NT2/D1 (cell line): ENCODE results near the gene CFAP61.

ENCODE experiments used
- YY1 ChIP-seq: IDR thresholded peaks from 2 replicates; pipeline ENCODE4 v1.6.1; 2011; ENCODE audit not compliant: insufficient read length, insufficient read depth
- ZNF274 ChIP-seq: IDR thresholded peaks from 2 replicates; pipeline ENCODE4 v1.6.1; 2011; ENCODE audit warnings: mild to moderate bottlenecking, low read depth, low read length

GRCh38 chr20:20070871-20071726, 18.8 kb downstream of the CFAP61 start:
- TF ChIP-seq YY1 (no peak), ZNF274 (no peak)
